AG09309 (cell line): ENCODE measurements around the gene ZNF79.

Experiments used
- DNase-seq: peaks from one replicate; pipeline ENCODE4 v3.0.0-alpha.2; 2010; ENCODE audit warnings: low read depth
- H3K4me3 ChIP-seq: 2 replicates; pipeline ENCODE4 v1.5.1; 2011; ENCODE audit warnings: mild to moderate bottlenecking, low read depth, low read length, moderate library complexity; ENCODE audit not compliant: control insufficient read depth
- TF ChIP-seq, protein P1 (sequence below): IDR thresholded peaks from 2 replicates; pipeline ENCODE4 v1.5.1; 2011; ENCODE audit warnings: mild to moderate bottlenecking, low read depth, low read length, inconsistent platforms; ENCODE audit not compliant: insufficient read depth, control insufficient read depth; ENCODE audit errors: missing control alignments

Gene ZNF79

DNA sequence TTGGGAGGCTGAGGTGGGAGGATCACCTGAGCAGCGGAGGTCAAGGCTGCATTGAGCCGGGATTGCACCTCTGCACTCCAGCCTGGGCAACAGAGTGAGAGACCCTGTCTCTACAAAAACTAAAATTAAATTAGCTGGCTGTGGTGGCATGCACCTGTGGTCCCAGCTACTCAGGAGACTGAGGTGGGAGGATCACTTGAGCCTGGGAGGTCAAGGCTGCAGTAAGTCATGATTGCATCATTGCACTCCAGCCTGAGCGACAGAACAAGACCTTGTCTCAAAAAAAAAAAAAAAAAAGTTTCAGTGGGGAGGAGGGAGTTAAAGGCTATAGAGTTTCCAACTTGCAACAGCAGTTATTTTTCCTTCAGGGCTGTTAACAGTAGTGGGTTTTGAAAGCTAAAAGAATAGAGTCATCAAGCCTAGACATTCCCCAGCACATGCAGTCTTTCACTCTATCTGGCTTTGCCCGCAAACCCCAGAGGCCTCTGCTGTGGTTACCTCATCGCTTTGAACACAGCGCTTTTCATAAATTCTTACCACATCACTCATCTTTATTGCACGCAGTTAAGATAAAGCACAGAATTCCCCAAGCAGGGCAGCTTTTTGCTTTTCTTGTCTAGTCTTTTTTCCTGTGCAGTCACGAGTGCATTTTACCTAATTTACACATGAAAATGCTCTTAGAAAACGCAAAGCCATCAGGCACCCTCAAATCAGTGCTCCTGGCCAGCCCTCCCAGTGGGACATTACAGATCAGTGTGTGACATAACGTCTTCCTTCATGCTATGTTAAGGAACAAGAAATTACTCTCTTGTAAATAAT lies 35.9 kb upstream of the ZNF79 start:
- peak; percentile 91 for DNase-seq
- H3K4me3 ChIP-seq = no peak overlapping the region
- TF ChIP-seq, protein P1, sequence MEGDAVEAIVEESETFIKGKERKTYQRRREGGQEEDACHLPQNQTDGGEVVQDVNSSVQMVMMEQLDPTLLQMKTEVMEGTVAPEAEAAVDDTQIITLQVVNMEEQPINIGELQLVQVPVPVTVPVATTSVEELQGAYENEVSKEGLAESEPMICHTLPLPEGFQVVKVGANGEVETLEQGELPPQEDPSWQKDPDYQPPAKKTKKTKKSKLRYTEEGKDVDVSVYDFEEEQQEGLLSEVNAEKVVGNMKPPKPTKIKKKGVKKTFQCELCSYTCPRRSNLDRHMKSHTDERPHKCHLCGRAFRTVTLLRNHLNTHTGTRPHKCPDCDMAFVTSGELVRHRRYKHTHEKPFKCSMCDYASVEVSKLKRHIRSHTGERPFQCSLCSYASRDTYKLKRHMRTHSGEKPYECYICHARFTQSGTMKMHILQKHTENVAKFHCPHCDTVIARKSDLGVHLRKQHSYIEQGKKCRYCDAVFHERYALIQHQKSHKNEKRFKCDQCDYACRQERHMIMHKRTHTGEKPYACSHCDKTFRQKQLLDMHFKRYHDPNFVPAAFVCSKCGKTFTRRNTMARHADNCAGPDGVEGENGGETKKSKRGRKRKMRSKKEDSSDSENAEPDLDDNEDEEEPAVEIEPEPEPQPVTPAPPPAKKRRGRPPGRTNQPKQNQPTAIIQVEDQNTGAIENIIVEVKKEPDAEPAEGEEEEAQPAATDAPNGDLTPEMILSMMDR = no peak

GRCh38 chr9:127388856-127389238 lies 35.3 kb upstream of the ZNF79 start:
- H3K4me3 ChIP-seq = no peak overlapping the region
- no peak for DNase-seq
- TF ChIP-seq, protein P1 = no peak

GRCh38 chr9:127389381-127390247 lies 34.6 kb upstream of the ZNF79 start:
- no peak for DNase-seq
- H3K4me3 ChIP-seq = no peak overlapping the region
- TF ChIP-seq, protein P1 = no peak

DNA sequence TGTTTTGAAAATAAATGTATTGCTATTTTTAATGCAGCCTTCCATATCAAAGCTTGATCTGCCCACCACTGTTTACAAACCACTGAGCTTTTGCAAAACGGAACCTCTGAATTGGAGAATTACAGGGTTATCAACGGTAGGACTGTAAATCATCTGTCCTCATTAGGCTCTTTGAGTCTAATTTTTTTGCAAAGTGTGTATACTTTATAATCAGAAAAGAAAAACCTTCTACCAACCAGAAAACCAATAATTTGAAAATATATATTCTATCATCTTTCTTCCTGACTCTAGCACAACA lies 34.0 kb upstream of the ZNF79 start:
- TF ChIP-seq, protein P1 = no peak
- no peak overlapping the region for H3K4me3 ChIP-seq
- no peak for DNase-seq

- TF ChIP-seq, protein P1 = no peak
- no peak for DNase-seq
- no peak overlapping the region for H3K4me3 ChIP-seq
These were observed 33.6 kb upstream of the ZNF79 start for GRCh38 chr9:127390563-127390962.

GRCh38 chr9:127392166-127392565 lies 32.0 kb upstream of the ZNF79 start:
- H3K4me3 ChIP-seq = no peak overlapping the region
- TF ChIP-seq, protein P1 = no peak
- DNase-seq = no peak
